ENCODE data around the gene FAF1. TPM values are rescaled to one million over a fixed set of nuclear protein-coding genes. Genes with fewer than 3 reads are reported as not detected.
A peak's percentile ranks its signal among the peaks of the same experiment; 100 is the strongest.

FAF1 gene
- total RNA-seq, 2 donors from 2014 or later: 25.5 to 68.6 TPM

GRCh38 chr1:50971748-50972305, 11.8 kb upstream of the FAF1 start:
- Histone ChIP-seq H3K36me3 (no peaks in the 10 kb centered on the region), H3K9me3 (no peaks in the 10 kb centered on the region), H3K4me1 (ENCODE audit: control insufficient read depth in 1 of 2, low read depth in 2 of 2) (peaks cover 0 to 15% of the 10 kb centered on the region in 2 donors), H3K27me3 (replicated peaks; ENCODE audit: insufficient read depth) (no peaks in the 10 kb centered on the region), H3K27ac (peak overlapping the region in 1 of 2 donors; percentile 95), H3K4me3 (peak overlapping the region; percentile 86)
- no peak for TF ChIP-seq CTCF (IDR thresholded peaks at IDR 0.05)
- no peak for ATAC-seq (ENCODE audit: insufficient number of reproducible peaks, low FRiP score, low read depth)
- no peak for DNase-seq (ENCODE audit: low spot score)

- Histone ChIP-seq H3K27ac (peak overlapping the region; percentile 95 to 97), H3K36me3 (no peaks in the 10 kb centered on the region), H3K27me3 (replicated peaks; ENCODE audit: insufficient read depth) (no peaks in the 10 kb centered on the region), H3K4me1 (ENCODE audit: control insufficient read depth in 1 of 2, low read depth in 2 of 2) (peaks cover 0 to 14% of the 10 kb centered on the region in 2 donors), H3K4me3 (peak overlapping the region; percentile 86), H3K9me3 (no peaks in the 10 kb centered on the region)
- no peak for DNase-seq (ENCODE audit: low spot score)
- no peak for ATAC-seq (ENCODE audit: insufficient number of reproducible peaks, low FRiP score, low read depth)
- TF ChIP-seq CTCF (IDR thresholded peaks at IDR 0.05): no peak
These were observed 11.0 kb upstream of the FAF1 start for GRCh38 chr1:50970931-50971582.

- DNase-seq (ENCODE audit: low spot score) (no peak), ATAC-seq (ENCODE audit: insufficient number of reproducible peaks, low FRiP score, low read depth) (no peak)
- TF ChIP-seq CTCF (IDR thresholded peaks at IDR 0.05): no peak
- Histone ChIP-seq H3K27me3 (replicated peaks; ENCODE audit: insufficient read depth) (no peaks in the 10 kb centered on the region), H3K9me3 (no peaks in the 10 kb centered on the region), H3K4me1 (ENCODE audit: control insufficient read depth in 1 of 2, low read depth in 2 of 2) (peaks cover 0 to 14% of the 10 kb centered on the region in 2 donors), H3K27ac (peak overlapping the region; percentile 95 to 97), H3K36me3 (no peaks in the 10 kb centered on the region), H3K4me3 (peak overlapping the region; percentile 86)
These were observed 10.4 kb upstream of the FAF1 start for GRCh38 chr1:50970509-50970887.

GRCh38 chr1:50969611-50970508, 9.8 kb upstream of the FAF1 start, which contains the start of gene CDKN2C:
CDKN2C (plus strand) TSS chr1:50970245; CDS start chr1:50970369, 124 bp downstream.
- ATAC-seq (ENCODE audit: insufficient number of reproducible peaks, low FRiP score, low read depth) (peak; percentile 26), DNase-seq (ENCODE audit: low spot score) (no peak)
- Histone ChIP-seq H3K27me3 (replicated peaks; ENCODE audit: insufficient read depth) (no peaks in the 10 kb centered on the region), H3K9me3 (no peaks in the 10 kb centered on the region), H3K4me1 (ENCODE audit: control insufficient read depth in 1 of 2, low read depth in 2 of 2) (peaks cover 0 to 14% of the 10 kb centered on the region in 2 donors), H3K4me3 (peak within 1 kb of the TSS; percentile 86), H3K27ac (peak within 1 kb of the TSS; percentile 95 to 97), H3K36me3 (no peaks in the 10 kb centered on the region)
- no peak for TF ChIP-seq CTCF (IDR thresholded peaks at IDR 0.05)

Data from thoracic aorta (tissue), 2 donors.